ENCODE data around the gene PROK1. TPM values are rescaled to one million over a fixed set of nuclear protein-coding genes. Genes with fewer than 3 reads are reported as not detected.
A peak's percentile ranks its signal among the peaks of the same experiment; 100 is the strongest.

PROK1 gene
- total and polyA plus RNA-seq, 2 of the 13 experiments (the other 11 are each of a cell fraction or from before 2014, with no cell fraction given): 0.07 TPM; not detected in 1

DNA sequence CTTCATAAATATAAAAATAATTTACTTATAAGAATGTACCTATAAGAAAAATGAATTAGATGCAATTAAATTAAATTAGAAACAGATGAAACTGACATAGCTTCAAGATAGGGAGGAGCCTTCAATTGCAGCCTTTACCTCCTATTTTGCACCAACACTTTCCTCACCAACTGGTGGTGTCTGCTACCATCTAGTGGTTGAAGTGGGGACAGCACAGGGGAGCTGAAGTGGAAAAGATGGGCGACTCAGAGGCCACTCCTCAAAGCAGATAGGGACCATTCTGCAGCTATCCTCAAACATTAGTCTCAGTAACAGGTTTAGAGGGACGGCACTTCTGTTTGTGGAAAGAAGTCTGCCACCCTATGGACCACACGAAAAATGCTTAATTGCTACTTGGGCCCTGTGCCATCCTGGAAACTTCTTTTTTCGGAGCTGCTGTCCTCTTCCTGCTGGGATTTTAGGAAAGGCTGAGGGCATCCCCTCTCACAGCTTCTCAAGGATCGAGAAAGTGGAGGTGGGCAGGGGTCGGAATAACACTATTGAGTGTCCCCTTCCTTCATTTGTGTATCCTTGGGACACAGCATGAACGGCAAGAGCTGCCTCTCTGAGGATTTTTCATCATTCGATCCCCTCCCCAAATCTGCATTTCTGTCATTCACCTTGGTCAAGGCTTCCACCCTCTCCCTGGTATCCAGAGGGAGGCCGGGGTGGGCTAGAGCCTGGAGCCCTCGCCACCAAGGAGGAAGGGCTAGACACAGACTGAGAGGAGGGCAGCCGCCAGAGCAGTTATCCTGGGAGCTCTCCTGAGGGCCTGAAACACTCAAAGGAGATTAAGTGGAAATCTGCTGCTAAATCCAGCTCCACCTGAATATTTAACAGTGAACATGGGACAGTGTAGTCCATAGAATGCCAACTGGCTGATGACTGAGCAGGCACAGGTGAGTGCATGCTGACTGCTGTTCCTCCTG, 9.6 kb downstream of the PROK1 start (continued):
- TF ChIP-seq, protein P1, sequence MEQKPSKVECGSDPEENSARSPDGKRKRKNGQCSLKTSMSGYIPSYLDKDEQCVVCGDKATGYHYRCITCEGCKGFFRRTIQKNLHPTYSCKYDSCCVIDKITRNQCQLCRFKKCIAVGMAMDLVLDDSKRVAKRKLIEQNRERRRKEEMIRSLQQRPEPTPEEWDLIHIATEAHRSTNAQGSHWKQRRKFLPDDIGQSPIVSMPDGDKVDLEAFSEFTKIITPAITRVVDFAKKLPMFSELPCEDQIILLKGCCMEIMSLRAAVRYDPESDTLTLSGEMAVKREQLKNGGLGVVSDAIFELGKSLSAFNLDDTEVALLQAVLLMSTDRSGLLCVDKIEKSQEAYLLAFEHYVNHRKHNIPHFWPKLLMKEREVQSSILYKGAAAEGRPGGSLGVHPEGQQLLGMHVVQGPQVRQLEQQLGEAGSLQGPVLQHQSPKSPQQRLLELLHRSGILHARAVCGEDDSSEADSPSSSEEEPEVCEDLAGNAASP (CRISPR knock-in tag; IDR thresholded peaks at IDR 0.05; ENCODE audit: borderline replicate concordance): 0 out of 2 replicates have a peak, but pooled peaks have one; percentile 40
- TF ChIP-seq STAG1 (CRISPR knock-in tag; IDR thresholded peaks at IDR 0.05) (peak; percentile 97), ZNF720 (CRISPR knock-in tag; IDR thresholded peaks at IDR 0.05) (no peak), MIXL1 (CRISPR knock-in tag; IDR thresholded peaks at IDR 0.05) (0 out of 2 replicates have a peak, but pooled peaks have one; percentile 29), RAD21 (CRISPR knock-in tag; IDR thresholded peaks at IDR 0.05) (peak; percentile 84), SATB2 (CRISPR knock-in tag; IDR thresholded peaks at IDR 0.05) (no peak), KLF15 (CRISPR knock-in tag; IDR thresholded peaks at IDR 0.05; ENCODE audit: borderline replicate concordance) (no peak), PAF1 (CRISPR knock-in tag; IDR thresholded peaks at IDR 0.05) (no peak), ZNF556 (CRISPR knock-in tag; IDR thresholded peaks at IDR 0.05; ENCODE audit: borderline replicate concordance) (no peak)
- TF ChIP-seq, protein P2, sequence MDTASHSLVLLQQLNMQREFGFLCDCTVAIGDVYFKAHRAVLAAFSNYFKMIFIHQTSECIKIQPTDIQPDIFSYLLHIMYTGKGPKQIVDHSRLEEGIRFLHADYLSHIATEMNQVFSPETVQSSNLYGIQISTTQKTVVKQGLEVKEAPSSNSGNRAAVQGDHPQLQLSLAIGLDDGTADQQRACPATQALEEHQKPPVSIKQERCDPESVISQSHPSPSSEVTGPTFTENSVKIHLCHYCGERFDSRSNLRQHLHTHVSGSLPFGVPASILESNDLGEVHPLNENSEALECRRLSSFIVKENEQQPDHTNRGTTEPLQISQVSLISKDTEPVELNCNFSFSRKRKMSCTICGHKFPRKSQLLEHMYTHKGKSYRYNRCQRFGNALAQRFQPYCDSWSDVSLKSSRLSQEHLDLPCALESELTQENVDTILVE (CRISPR knock-in tag; IDR thresholded peaks at IDR 0.05): 0 out of 2 replicates have a peak, but pooled peaks have one; percentile 54
